HepG2 (cell line): ENCODE results near the gene ALDH3A2. TPM values are rescaled to one million over a fixed set of nuclear protein-coding genes. Genes with fewer than 3 reads are reported as not detected.

ENCODE experiments used
- ADNP ChIP-seq: sonication (generic); formaldehyde crosslinking; IDR thresholded peaks from 2 replicates; pipeline ENCODE4 v1.4.0; 2020; ENCODE audit warnings: missing genetic modification reagents
- GRHL1 ChIP-seq: sonication (generic); formaldehyde crosslinking; conservative IDR thresholded peaks from 2 replicates; pipeline ENCODE4 v1.8.0; 2022; ENCODE audit warnings: missing genetic modification reagents
- KIAA2018 ChIP-seq: sonication (generic); formaldehyde crosslinking; IDR thresholded peaks from 2 replicates; pipeline ENCODE4 v1.5.0; 2020; ENCODE audit warnings: mild to moderate bottlenecking, missing genetic modification reagents, borderline replicate concordance
- KLF16 ChIP-seq, 2 experiments: sonication (generic) in 1 of 2; formaldehyde crosslinking in 1 of 2; IDR thresholded peaks; 2 replicates each; pipeline versions ENCODE4 v1.6.1 to v1.8.0; 2016 to 2023; ENCODE audit warnings: missing genetic modification reagents in 2 of 2, missing compliant biosample characterization in 1 of 2
- PCBP2 ChIP-seq: fragments of 200-400 bp; formaldehyde crosslinking; optimal IDR thresholded peaks from 2 replicates; pipeline ENCODE3; 2018; ENCODE audit warnings: low read length, low read depth; ENCODE audit not compliant: poor library complexity, severe bottlenecking
- PRPF4 ChIP-seq: fragments of 200-400 bp; formaldehyde crosslinking; IDR thresholded peaks from 2 replicates; pipeline ENCODE4 v1.6.1; 2016; ENCODE audit warnings: low read length, low read depth; ENCODE audit not compliant: poor library complexity, severe bottlenecking
- RXRB ChIP-seq: IDR thresholded peaks from 2 replicates; pipeline ENCODE4 v1.6.1; 2016; ENCODE audit warnings: borderline replicate concordance, missing genetic modification reagents, missing compliant biosample characterization
- UBTF ChIP-seq: sonication (generic); formaldehyde crosslinking; IDR thresholded peaks from 2 replicates; pipeline ENCODE4 v1.4.0; 2020; ENCODE audit warnings: mild to moderate bottlenecking, missing genetic modification reagents
- ZFP36L2 ChIP-seq: sonication (generic); formaldehyde crosslinking; IDR thresholded peaks from 2 replicates; pipeline ENCODE4 v1.4.0; 2020; ENCODE audit warnings: missing genetic modification reagents
- ZMAT5 ChIP-seq: sonication (generic); formaldehyde crosslinking; IDR thresholded peaks from 2 replicates; pipeline ENCODE4 v1.5.0; 2020; ENCODE audit warnings: mild to moderate bottlenecking, low read depth, missing genetic modification reagents, borderline replicate concordance
- ZNF414 ChIP-seq: sonication (generic); formaldehyde crosslinking; IDR thresholded peaks from 2 replicates; pipeline ENCODE4 v1.5.0; 2020; ENCODE audit warnings: missing genetic modification reagents
- ZNF577 ChIP-seq: sonication (generic); formaldehyde crosslinking; IDR thresholded peaks from 2 replicates; pipeline ENCODE4 v1.4.0; 2020; ENCODE audit warnings: mild to moderate bottlenecking, low read depth, missing genetic modification reagents, borderline replicate concordance
- ZNF607 ChIP-seq: sonication (generic); formaldehyde crosslinking; IDR thresholded peaks from 2 replicates; pipeline ENCODE4 v1.5.1; 2020; ENCODE audit warnings: missing genetic modification reagents, mild to moderate bottlenecking, borderline replicate concordance
- ZSCAN31 ChIP-seq: sonication (generic); formaldehyde crosslinking; IDR thresholded peaks from 2 replicates; pipeline ENCODE4 v1.5.0; 2020; ENCODE audit warnings: low read depth, mild to moderate bottlenecking, missing genetic modification reagents
- polyA plus RNA-seq, 8 experiments: library from polyadenylated mRNA; depleted of rRNA in 3 of 8; stranded (reverse) in 7 of 8; unstranded in 1 of 8; fragments of >200 nt; fragmentation: Illumina TruSeq in 4 of 8; extraction: Trizol in 4 of 8; gene quantifications; 2 replicates each; pipeline versions ENCODE4 v1.2.1 to v1.2.3, GENCODE V29; 2011 to 2016; ENCODE audit warnings: low read depth in 4 of 8, missing spikeins in 1 of 8, mixed read lengths in 1 of 8; ENCODE audit not compliant: insufficient read depth in 1 of 8
- total RNA-seq, 5 experiments: library from RNA; depleted of rRNA; stranded (reverse); fragments of >200 nt; fragmentation: Illumina TruSeq; extraction: Trizol; gene quantifications; 2 replicates each; pipeline ENCODE4 v1.2.3, GENCODE V29; 2016; ENCODE audit warnings: low read depth in 1 of 5

The ALDH3A2 gene
- total and polyA plus RNA-seq, 2 of the 13 experiments (the other 11 are each of a cell fraction or from before 2014, with no cell fraction given) = 80.8 to 180 TPM

- TF ChIP-seq ZMAT5 (CRISPR knock-in tag) (no peak), UBTF (CRISPR knock-in tag) (0 out of 2 replicates have a peak, but pooled peaks have one; percentile 19), PCBP2 (no peak), GRHL1 (CRISPR knock-in tag) (no peak), RXRB (peak; percentile 88), ZFP36L2 (CRISPR knock-in tag) (no peak), ZNF577 (no peak), ADNP (CRISPR knock-in tag) (no peak), ZSCAN31 (0 out of 2 replicates have a peak, but pooled peaks have one; percentile 46), KLF16 (CRISPR knock-in tag; IDR thresholded peaks at IDR 0.05) (peak in 1 of 2 experiments; percentile 77; a peak in 1 of 4 replicates), KIAA2018 (CRISPR knock-in tag) (no peak), PRPF4 (no peak), ZNF607 (CRISPR knock-in tag) (no peak), ZNF414 (CRISPR knock-in tag) (0 out of 2 replicates have a peak, but pooled peaks have one; percentile 16)
These were observed 11.8 kb downstream of the ALDH3A2 start (continued) for GRCh38 chr17:19660219-19660870.
